ENCODE measurements around the gene PTPRS. TPM values are rescaled to one million over a fixed set of nuclear protein-coding genes. Genes with fewer than 3 reads are reported as not detected.
A peak's percentile ranks its signal among the peaks of the same experiment; 100 is the strongest.

PTPRS gene
- total RNA-seq, 1 donor from 2014 or later, result 125 TPM

GRCh38 chr19:5339198-5339949 is 1.2 kb downstream of the PTPRS start:
- Histone ChIP-seq H3K27ac (ENCODE audit: low read depth, low read length) (no peak overlapping the region), H3K9me3 (ENCODE audit: insufficient read depth, low read depth, low read length) (no peaks in the 10 kb centered on the region), H3K4me3 (ENCODE audit: insufficient read depth, low read depth, low read length) (peak overlapping the region; percentile 62), H3K9ac (ENCODE audit: low read length) (peak overlapping the region; percentile 80), H3K4me2 (ENCODE audit: low read length) (peak overlapping the region; percentile 89), H3K36me3 (ENCODE audit: insufficient read depth, low read length) (no peaks in the 10 kb centered on the region), H3K27me3 (ENCODE audit: insufficient read depth, low read length) (peaks cover 12% of the 10 kb centered on the region), H3K4me1 (ENCODE audit: insufficient read depth, low read length) (peaks cover 10% of the 10 kb centered on the region), H2AFZ (ENCODE audit: low read depth, low read length) (peak overlapping the region; percentile 66), H4K20me1 (ENCODE audit: insufficient read depth, low read length) (peaks cover 47% of the 10 kb centered on the region), H3K79me2 (ENCODE audit: insufficient read depth, low read length) (peaks cover 24% of the 10 kb centered on the region)
- Mint-ChIP-seq H3K27me3 (ENCODE audit: low read depth, unreplicated experiment) (peaks cover 23% of the 10 kb centered on the region), H3K4me3 (ENCODE audit: unreplicated experiment) (peak overlapping the region; percentile 92), H3K36me3 (ENCODE audit: low read depth, unreplicated experiment) (no peaks in the 10 kb centered on the region), H3K27ac (ENCODE audit: unreplicated experiment) (peak overlapping the region; percentile 80), H3K4me1 (ENCODE audit: low read depth, unreplicated experiment) (peaks cover 4% of the 10 kb centered on the region), H3K9me3 (ENCODE audit: unreplicated experiment) (no peaks in the 10 kb centered on the region)
- TF ChIP-seq, protein P1, sequence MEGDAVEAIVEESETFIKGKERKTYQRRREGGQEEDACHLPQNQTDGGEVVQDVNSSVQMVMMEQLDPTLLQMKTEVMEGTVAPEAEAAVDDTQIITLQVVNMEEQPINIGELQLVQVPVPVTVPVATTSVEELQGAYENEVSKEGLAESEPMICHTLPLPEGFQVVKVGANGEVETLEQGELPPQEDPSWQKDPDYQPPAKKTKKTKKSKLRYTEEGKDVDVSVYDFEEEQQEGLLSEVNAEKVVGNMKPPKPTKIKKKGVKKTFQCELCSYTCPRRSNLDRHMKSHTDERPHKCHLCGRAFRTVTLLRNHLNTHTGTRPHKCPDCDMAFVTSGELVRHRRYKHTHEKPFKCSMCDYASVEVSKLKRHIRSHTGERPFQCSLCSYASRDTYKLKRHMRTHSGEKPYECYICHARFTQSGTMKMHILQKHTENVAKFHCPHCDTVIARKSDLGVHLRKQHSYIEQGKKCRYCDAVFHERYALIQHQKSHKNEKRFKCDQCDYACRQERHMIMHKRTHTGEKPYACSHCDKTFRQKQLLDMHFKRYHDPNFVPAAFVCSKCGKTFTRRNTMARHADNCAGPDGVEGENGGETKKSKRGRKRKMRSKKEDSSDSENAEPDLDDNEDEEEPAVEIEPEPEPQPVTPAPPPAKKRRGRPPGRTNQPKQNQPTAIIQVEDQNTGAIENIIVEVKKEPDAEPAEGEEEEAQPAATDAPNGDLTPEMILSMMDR (IDR thresholded peaks at IDR 0.05; ENCODE audit: insufficient read depth, low read depth, low read length), result no peak
- no peak for TF ChIP-seq EZH2 (IDR thresholded peaks at IDR 0.05; ENCODE audit: insufficient read depth, low read length)
- FAIRE-seq, result no peak
- no peak for DNase-seq (ENCODE audit: low read depth)

DNA sequence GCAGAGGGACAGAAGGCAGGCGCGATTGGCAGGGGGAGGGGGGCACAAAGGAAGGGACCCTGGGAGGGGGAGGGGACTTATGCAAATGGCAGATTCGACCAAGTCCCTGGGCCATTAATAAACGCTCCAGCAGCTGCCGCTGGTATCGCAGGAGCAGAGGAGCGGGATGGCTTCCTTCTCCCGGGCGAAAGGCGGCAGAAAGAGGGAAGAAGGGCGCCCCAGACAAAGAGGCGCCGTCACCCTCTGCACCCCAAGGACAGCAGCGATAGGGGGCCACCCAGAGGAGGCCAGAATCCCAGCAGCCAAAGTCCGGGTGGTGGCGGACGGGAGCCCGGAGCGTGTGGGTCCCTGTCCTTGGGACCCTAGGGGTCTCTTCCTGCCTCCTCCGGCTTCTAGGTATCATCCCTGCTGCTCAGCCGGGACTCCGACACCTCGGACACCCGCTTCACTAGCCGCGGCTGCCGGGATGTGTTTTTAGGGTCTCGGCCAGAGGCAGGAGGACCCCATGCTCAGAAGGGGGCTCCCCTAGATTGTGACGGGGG is 1.9 kb downstream of the PTPRS start:
- peak overlapping the region; percentile 80 for H3K9ac ChIP-seq (ENCODE audit: low read length)
- H3K36me3 ChIP-seq (ENCODE audit: insufficient read depth, low read length), result no peaks in the 10 kb centered on the region
- no peaks in the 10 kb centered on the region for H3K9me3 ChIP-seq (ENCODE audit: insufficient read depth, low read depth, low read length)
- FAIRE-seq, result no peak
- peaks cover 12% of the 10 kb centered on the region for H3K27me3 ChIP-seq (ENCODE audit: insufficient read depth, low read length)
- peak overlapping the region; percentile 89 for H3K4me2 ChIP-seq (ENCODE audit: low read length)
- no peak overlapping the region for H2AFZ ChIP-seq (ENCODE audit: low read depth, low read length)
- H3K4me3 ChIP-seq (ENCODE audit: insufficient read depth, low read depth, low read length), result peak overlapping the region; percentile 62
- Mint-ChIP-seq H3K4me3 (ENCODE audit: unreplicated experiment) (peak overlapping the region; percentile 92), H3K36me3 (ENCODE audit: low read depth, unreplicated experiment) (no peaks in the 10 kb centered on the region), H3K27ac (ENCODE audit: unreplicated experiment) (peak overlapping the region; percentile 80), H3K27me3 (ENCODE audit: low read depth, unreplicated experiment) (peaks cover 23% of the 10 kb centered on the region), H3K9me3 (ENCODE audit: unreplicated experiment) (no peaks in the 10 kb centered on the region), H3K4me1 (ENCODE audit: low read depth, unreplicated experiment) (peaks cover 4% of the 10 kb centered on the region)
- peaks cover 54% of the 10 kb centered on the region for H4K20me1 ChIP-seq (ENCODE audit: insufficient read depth, low read length)
- H3K4me1 ChIP-seq (ENCODE audit: insufficient read depth, low read length), result peaks cover 10% of the 10 kb centered on the region
- no peak overlapping the region for H3K27ac ChIP-seq (ENCODE audit: low read depth, low read length)
- no peak for DNase-seq (ENCODE audit: low read depth)
- peaks cover 25% of the 10 kb centered on the region for H3K79me2 ChIP-seq (ENCODE audit: insufficient read depth, low read length)
- peak; percentile 88 for TF ChIP-seq EZH2 (IDR thresholded peaks at IDR 0.05; ENCODE audit: insufficient read depth, low read length)
- TF ChIP-seq, protein P1 (IDR thresholded peaks at IDR 0.05; ENCODE audit: insufficient read depth, low read depth, low read length), result no peak
